Sigmoid colon (tissue), 4 donors: ENCODE data around the gene CTSE.

ENCODE experiments used
- EP300 ChIP-seq, 4 donors: sonication (generic); formaldehyde crosslinking; IDR thresholded peaks; one replicate each; pipeline ENCODE4 v1.6.1; 2017; ENCODE audit warnings: antibody characterized with exemption in 4 of 4
- POLR2A ChIP-seq, 2 donors: fragments of 450-650 bp; IDR thresholded peaks; one replicate each; pipeline ENCODE4 v1.6.1; 2016; ENCODE audit warnings: antibody characterized with exemption in 2 of 2, mild to moderate bottlenecking in 2 of 2, moderate library complexity in 2 of 2
- POLR2AphosphoS5 ChIP-seq, 4 donors: sonication (generic); formaldehyde crosslinking; IDR thresholded peaks; one replicate each; pipeline ENCODE4 v1.6.1; 2017; ENCODE audit warnings: antibody characterized with exemption in 4 of 4
- TF ChIP-seq, protein P1 (sequence below), 4 experiments: fragments of 450-650 bp in 3 of 4; fragments of 200-600 bp in 1 of 4; IDR thresholded peaks; one replicate each; pipeline ENCODE4 v1.5.1; 2016 to 2019; ENCODE audit warnings: antibody characterized with exemption in 4 of 4, mild to moderate bottlenecking in 3 of 4, moderate library complexity in 2 of 4

DNA sequence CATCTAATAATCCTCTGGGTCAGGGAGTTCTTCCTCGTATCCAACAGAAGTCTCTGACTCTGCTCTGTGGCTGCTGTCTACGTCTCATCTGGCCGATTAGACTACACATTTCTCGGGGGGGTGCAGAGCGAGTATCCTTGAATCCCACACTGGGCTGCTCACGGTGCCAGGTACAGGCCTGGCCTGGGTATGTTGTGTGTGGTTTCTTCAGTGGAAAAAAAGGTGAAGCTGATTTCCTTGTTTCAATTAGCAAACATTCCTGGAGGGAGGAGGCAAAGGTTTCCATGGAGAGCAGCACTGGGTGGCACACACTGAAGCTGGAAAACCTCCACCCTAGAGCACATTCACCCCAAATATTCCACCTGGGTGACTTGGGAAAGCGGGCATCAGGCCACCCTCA is 18.5 kb downstream of the CTSE start:
- TF ChIP-seq, protein P1, sequence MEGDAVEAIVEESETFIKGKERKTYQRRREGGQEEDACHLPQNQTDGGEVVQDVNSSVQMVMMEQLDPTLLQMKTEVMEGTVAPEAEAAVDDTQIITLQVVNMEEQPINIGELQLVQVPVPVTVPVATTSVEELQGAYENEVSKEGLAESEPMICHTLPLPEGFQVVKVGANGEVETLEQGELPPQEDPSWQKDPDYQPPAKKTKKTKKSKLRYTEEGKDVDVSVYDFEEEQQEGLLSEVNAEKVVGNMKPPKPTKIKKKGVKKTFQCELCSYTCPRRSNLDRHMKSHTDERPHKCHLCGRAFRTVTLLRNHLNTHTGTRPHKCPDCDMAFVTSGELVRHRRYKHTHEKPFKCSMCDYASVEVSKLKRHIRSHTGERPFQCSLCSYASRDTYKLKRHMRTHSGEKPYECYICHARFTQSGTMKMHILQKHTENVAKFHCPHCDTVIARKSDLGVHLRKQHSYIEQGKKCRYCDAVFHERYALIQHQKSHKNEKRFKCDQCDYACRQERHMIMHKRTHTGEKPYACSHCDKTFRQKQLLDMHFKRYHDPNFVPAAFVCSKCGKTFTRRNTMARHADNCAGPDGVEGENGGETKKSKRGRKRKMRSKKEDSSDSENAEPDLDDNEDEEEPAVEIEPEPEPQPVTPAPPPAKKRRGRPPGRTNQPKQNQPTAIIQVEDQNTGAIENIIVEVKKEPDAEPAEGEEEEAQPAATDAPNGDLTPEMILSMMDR (IDR thresholded peaks at IDR 0.05), result no peak
- TF ChIP-seq EP300 (IDR thresholded peaks at IDR 0.05), result no peak
- TF ChIP-seq POLR2A (IDR thresholded peaks at IDR 0.05), result no peak
- TF ChIP-seq POLR2AphosphoS5 (IDR thresholded peaks at IDR 0.05), result no peak
